AG09319 (cell line): ENCODE results near the gene ERCC3.

Source experiments
- DNase-seq: peaks from one replicate; pipeline ENCODE4 v3.0.0-alpha.2; 2010; ENCODE audit warnings: low read depth; ENCODE audit errors: extremely low read depth
- TF ChIP-seq, protein P1 (sequence below): IDR thresholded peaks from 2 replicates; pipeline ENCODE4 v1.5.1; 2011; ENCODE audit warnings: low read depth, mild to moderate bottlenecking, inconsistent platforms, low read length, moderate library complexity

Gene ERCC3

DNA sequence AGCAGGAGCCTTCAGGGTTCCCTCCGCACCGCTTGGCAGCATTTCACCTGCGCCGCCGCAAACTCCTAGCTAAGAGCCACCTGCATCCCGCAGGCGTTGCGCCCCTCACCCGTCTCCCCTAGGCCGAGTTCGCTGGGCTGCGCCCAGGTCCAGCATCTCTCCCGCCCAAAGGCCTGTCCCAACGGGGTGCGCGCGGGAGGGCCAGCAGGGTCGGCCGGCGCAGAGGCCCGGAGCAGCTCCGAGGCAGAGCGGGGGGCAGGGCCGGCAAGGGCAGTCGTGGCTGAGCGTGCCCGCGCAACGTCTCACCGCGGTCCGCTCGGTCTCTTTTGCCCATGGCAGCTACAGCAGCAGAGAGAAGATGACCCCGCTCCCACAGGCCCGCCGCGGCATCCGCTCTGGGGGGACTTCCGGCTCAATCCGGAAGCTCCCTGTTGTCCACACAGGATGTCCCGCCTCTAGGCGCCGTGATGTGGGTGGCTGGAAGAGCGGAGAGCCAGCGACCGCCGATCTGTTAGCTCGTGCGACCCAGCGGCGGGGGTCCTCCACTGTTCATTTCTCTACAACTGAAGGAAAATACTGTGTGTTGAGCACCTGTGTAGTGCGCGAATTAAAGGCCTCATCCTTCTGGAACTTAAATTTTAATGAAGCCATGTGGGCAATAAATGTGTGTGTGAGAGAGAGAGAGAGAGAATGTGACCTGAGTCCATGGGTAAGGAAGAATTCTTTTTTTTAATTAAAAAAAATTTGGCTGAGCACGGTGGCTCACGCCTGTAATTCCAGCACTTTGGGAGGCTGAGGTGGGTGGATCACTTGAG is at the start of gene ERCC3:
Gene ERCC3 (minus strand): TSS at position 397 of the 815 bp plus-strand sequence. CDS start 63 bp downstream, at position 334.
- TF ChIP-seq, protein P1, sequence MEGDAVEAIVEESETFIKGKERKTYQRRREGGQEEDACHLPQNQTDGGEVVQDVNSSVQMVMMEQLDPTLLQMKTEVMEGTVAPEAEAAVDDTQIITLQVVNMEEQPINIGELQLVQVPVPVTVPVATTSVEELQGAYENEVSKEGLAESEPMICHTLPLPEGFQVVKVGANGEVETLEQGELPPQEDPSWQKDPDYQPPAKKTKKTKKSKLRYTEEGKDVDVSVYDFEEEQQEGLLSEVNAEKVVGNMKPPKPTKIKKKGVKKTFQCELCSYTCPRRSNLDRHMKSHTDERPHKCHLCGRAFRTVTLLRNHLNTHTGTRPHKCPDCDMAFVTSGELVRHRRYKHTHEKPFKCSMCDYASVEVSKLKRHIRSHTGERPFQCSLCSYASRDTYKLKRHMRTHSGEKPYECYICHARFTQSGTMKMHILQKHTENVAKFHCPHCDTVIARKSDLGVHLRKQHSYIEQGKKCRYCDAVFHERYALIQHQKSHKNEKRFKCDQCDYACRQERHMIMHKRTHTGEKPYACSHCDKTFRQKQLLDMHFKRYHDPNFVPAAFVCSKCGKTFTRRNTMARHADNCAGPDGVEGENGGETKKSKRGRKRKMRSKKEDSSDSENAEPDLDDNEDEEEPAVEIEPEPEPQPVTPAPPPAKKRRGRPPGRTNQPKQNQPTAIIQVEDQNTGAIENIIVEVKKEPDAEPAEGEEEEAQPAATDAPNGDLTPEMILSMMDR, result no peak
- peak; percentile 22 for DNase-seq

DNA sequence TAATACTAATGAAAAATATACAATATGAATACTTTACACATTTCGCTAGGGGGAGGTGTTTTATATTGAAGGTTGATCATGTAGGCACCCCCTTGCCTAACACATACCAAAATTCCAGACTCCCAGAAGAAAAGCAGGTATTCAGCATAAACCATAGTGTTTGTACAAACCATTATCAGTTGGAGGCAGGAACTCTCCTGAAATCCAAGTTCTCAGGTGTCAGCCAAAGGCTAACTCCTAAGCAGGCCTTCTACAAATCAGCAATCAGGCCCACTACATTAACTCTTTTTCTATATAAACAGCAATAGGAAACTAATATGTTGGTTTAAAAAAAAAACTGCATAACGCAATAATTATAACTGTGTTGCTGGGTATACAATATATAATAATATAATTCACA is 49.3 kb upstream of the ERCC3 start:
- TF ChIP-seq, protein P1, result no peak
- no peak for DNase-seq

DNA sequence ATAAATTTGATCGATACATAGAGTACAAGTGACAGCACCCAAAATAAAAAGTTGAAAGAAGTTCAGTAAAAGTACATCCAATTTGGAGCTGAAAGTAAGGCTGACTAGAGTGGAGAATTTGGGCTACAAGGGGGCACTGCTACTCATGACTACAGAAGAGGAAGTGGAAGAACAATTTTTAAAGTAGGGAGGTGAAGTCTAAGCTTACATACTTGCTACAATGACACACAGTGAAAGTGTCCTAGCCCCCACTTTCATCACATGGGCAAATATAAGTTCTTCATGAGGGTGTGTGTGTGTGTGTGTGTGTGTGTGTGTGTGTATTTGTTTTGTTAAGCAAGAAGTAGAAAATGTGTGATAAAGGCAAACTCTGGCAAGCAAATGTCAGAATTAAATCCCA is 48.2 kb upstream of the ERCC3 start:
- DNase-seq, result no peak
- TF ChIP-seq, protein P1, result no peak

DNA sequence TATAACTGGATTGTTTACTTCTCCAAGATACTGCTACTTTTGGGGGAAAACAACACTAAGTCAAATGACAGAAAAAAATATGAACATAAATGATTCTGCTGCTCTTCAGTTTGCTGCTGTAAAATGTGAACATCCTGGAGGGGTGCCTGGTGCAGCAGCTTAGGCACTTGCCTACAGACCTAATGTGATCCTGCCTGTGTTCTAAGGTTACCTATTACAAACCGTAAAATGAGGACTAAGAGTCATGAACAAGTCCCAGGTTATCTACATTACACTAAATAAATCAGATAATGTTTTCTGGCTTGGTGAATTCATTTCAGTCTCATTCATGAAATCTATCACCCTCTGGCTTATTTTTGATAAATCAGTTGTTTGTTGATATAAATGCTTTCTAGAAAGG is 38.4 kb upstream of the ERCC3 start:
- DNase-seq, result no peak
- TF ChIP-seq, protein P1, result no peak

DNA sequence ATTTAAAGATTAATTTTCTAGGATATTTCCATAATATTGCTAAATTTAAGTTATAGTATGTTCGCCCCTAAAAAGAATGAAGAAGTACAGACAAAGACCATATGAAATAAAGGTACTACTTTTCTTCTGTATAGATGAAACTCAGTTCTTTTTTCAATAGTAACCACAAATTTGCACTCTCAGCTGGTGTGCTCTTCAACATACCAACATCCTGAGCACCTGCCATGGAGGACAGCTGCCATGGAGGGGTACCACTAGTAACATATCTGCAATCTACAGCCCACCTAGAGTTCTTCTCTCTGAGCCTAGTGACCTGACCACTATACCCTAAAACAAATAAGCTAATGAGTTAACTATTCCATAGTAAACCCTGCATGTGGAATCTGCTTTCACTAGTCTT is 36.8 kb upstream of the ERCC3 start:
- DNase-seq, result no peak
- TF ChIP-seq, protein P1, result no peak

DNA sequence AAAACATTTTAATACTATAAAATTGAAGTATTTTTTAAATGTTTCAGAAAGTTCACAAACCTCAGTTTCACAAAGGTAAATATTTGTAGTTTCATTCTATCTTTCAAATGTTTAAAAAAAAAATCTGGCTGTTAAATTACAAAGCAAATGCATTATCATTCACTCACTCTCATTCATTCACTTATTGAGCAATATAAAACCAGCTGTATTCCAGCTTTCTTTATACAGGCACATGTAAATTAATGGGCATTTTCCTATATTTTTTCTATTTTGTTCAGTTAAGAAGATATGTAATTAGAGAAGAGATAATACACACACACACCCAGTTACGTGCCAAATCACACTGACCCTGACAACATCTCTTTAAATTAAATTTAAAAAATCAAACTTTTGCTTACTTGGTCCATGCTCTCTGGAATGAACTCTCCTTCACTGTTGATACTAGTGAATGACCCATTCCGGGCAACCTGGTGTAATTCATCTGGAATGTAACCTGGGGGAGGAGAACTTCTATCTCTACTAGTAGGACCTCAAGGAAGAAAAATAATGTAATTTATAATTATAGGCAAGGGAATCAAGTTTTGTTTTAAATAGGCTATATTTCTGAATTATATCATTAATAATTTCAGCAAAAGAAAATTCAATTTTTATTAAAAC is 32.5 kb upstream of the ERCC3 start:
- no peak for DNase-seq
- TF ChIP-seq, protein P1, result no peak

DNA sequence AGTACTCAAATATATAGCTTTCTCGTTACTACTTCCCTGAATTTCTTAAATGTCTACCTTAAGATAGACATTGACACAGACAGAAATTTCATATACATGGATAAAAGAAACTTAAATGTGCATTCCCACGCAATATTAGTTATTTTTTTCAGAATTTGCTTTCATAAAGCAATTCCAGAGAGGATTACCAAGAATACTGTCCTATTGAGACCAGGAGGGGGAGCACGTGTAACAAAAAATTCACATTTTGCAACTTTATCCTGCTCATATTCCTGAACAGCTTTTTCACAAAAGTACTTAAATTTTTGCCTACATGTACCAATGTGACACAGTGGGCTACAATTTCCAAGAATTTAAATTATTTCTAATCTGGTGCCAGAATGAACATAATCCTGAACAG is 30.7 kb upstream of the ERCC3 start:
- peak; percentile 23 for DNase-seq
- TF ChIP-seq, protein P1, result peak; percentile 62
